NCI-H1436 (cell line): ENCODE data around the gene SLC14A1.
A peak's percentile ranks its signal among the peaks of the same experiment; 100 is the strongest.

ENCODE experiments used
- DNase-seq: peaks from one replicate; lab custom pipeline; 2025; lab: John Stamatoyannopoulos, UW

SLC14A1 gene

DNA sequence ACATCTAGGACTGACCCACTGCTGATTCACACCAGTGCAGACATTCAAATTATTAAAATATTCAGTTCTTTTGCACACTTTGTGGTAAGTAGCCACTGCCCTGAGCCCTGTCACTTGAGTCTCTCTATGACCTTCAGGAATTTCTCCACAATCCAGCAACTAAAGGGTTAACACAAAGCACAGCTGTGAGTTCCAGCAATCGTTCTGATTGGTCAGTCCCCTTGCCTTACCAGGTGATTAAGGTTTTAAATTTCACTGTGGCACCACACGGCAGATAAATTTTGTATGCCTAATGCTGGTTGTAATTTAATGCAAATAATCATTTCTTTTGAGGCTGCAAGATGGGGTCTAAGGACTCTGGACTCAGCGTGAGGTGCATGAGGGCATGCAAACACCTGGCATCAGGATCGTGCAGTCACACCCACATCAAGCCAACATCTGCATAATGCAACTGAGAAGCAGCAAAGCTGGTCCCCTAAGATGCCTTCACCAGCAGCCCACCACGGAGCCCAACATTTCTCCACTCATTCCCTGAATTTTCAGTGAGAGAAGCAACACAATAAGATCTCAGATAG is 36.6 kb downstream of the SLC14A1 start:
- peak; percentile 35 for DNase-seq

DNA sequence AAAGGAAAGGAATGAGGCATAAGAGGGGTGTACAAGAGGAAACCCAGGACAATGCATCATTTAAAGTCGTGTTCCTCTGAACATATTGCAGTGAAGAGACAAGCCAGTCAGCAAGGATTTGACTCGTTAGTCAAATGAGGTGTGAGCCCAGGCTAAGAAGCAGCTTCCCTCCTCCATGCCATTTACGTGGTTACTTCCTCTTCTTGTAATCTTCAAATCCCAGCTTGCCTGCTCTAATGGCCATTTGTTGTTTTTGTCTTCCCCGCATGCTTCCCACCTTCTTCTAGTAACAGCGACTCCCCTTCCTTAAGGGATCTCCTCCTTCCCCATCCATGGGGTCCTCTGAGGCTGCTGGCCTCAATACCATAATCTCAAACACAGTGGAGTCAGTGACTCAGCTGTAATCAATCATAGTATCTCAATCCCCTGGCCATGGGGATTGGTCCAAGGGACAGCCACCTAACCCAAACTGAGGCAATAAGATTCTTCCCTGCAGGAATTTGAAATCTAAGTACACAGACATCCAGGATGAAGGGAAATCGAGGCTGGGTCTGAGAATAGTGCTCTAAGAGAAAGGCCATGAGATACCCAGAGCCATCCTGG is 37.6 kb downstream of the SLC14A1 start:
- no peak for DNase-seq

DNA sequence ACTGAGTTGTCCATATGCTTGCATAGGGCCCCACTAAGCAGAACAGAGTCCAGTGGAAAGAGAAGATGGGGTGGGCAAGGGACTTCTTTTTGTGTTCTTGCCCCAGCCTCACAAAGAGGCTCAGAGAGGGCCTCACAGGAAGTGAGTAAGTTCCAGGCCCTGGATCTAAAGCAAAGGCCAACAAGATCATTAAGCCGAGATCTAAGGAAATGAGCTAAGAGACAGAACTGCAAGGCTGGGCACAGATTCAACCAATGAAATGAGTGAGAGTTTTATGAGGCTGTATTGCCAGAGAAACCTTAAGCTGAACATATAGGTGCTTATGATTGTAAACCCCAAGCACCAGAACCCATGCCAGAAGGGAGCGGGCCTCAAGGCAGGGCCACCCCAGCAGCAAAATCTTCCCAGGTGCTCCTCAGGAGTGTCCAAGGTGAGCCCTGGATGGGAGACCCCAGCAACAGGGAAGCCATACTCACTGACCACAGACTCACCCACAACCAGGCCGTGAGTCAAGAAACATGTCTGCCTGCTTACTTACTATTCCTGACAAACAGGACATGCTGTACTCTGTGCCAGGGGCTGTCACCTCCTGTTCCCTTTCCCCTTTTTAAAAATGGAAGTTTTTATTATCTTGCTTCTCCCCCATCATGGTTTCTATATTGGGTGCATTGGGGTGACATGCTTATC is 40.2 kb downstream of the SLC14A1 start:
- DNase-seq = no peak

DNA sequence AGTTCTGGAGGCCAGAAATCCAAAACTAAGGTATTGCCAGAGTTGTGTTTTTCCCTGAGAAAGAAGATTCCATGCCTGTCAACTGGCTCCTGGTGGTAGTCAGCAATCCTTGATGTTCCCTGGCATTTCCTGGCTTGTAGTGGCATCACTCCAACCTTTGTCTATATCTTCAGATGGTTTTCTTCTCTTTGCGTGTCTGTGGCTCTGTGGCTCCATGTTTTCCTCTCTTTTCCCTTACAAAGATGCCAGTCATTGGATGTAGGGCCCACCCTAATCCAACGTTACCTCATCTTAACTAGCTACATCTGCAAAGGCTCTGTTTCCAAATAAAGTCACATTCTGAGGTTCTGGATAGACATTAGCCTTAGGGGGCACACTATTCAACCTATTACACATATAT is 41.8 kb downstream of the SLC14A1 start:
- DNase-seq = no peak

DNA sequence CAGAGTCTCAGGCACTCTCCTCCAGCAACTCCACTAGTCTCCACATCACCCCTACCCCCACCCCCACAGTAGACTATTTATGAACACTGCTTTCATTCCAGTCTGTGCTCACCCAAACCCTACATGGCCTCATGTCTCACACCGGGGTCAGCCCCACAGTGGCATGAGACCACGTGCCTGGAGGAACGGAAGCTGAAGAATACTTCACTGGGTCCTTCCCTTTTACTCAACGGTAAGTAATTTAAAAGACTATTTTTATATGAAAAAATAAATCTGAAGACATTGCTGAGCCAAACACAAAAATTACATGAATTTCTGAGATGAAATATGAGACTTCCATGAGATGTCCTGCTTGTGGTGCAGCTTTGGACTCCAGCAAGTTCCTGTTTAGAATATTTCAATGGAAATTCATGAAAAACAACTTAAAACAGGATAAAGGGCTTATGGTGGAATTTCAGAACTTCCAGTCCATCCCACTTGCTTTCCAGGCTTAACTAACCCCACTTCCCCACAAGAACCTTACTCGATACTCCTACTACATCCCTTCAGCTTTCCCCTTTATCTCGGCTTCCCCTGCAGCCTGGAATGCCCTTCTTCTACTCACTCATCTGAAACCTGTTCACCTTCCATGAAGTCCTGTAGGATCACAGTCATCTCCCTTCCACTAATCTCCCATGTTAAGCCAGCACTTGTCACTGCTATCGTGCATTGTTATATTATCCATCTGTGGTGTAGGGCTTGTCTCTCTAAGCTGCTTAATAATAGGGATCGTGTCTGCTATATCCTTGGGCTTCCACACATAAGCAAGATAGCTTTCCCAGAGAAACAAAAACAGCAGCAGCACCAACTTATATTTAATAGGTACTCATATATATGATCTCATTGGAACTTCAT is 47.9 kb downstream of the SLC14A1 start:
- DNase-seq = no peak

DNA sequence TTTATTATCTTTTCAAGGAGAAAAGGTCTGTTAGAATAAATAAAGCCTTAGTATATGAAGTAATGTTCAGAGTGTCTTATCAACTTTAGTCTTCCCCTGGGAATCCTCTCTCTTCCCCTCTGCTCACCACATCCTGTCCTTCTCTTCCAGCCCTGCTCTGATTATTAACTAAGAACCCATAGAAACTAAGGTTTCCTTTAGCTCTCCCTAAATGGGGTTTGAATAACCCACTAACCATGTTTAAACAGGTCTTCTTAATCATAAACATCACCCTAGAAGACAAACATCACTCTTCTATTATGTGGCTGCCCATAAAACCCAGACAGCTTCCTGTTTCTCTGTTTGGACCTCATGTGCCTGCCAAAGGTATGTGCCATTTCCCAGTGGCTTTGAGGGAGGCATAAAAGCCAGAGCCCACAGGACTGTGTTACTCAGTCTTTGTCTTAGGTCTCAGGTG is 50.1 kb downstream of the SLC14A1 start:
- DNase-seq = no peak

DNA sequence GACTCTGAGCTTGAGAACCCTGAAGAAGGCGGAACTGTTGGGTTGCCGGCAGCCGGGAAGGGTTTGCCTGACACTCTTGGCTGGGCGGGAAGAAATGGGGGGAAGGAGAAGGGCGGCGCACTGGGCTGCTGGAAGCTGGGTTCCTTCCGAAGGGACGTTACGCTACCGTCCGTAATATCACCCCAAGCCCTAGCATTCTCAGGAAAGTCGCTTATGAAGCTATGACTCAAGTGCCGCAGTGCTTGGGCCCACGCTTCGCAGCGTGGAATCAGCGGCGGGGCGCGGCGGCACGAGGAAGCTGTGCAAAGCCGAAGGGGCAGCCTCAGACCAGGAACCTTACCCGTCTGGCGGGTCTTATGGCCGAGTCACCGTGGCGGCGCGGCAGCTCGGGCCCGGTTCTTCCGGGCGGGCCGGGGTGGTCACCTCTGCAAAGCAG is 51.3 kb downstream of the SLC14A1 start:
- peak; percentile 34 for DNase-seq

DNA sequence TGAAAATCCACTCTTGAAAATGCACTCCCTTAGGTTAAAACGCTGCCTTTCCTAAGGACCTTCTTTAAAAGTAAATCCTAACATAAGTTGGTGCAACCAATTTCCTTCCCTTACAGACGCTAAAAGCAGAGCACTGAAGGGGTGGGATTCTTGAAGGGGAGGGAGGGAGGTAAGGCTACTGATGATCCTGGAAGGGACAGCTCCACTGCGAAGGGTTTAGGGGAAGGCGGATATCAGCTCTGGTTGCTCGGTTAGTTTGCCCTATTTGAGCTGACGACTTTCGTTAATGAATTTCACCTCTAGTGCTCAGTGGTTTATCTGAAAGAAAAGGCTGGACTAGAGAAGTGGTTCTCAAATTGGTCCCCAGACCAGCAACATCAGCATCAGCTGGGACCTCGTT is 51.8 kb downstream of the SLC14A1 start:
- no peak for DNase-seq

DNA sequence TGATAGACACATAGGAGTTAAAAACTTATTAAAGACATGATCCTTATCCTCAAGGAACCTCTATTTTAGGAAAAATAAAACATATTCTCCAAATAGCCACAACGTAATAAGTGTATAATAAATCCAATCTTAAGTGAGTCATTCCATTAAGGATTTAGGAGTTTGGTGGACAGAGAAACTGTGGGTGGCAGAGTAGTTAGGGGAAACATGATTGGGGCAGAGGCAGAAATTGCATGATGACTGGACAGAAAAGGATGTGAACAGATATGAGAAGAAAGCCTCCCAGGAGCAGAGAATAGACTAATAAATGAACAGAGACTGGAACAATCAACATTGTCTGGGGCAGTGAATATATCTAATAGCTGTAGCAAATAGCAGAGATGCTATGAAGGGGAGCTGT is 53.4 kb downstream of the SLC14A1 start:
- no peak for DNase-seq

DNA sequence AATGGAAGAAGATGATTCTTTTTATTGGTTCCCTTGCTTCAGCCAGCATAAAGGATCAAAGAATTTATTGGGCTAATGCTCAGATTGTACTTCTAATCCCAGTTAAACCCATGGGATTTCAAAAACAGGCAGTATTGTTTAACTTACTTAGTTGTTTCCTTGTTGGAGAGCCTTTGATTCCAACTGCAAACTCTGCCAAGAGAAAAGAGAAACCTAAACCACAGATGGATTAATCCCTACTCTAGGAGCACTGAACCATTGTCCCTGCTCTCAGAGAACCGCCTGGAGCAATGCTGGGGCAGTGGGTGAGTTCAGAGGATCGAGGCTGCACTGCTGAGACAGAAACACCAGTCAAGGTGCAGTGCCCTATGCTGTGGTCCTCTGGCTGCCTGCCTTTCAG is 56.6 kb downstream of the SLC14A1 start:
- no peak for DNase-seq

DNA sequence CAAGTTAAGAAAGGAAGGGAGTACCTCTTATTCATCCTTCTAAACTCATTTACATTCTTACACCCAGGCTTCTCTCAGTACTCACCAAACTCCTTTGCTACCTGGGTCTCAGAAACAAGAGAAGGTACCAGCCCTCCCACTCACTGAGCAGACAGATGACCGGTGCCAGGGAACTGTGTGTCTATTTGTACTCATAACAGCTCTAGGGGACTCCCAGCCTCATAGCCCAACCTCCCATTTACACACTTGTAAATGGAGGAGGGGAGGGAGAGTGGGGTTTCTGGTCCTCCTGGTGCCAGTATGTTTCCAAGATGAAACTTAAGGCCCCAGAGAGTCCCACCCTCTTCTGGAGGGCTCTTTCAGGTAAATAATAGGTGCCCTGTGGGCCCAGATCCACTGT is 58.7 kb downstream of the SLC14A1 start:
- DNase-seq = no peak

DNA sequence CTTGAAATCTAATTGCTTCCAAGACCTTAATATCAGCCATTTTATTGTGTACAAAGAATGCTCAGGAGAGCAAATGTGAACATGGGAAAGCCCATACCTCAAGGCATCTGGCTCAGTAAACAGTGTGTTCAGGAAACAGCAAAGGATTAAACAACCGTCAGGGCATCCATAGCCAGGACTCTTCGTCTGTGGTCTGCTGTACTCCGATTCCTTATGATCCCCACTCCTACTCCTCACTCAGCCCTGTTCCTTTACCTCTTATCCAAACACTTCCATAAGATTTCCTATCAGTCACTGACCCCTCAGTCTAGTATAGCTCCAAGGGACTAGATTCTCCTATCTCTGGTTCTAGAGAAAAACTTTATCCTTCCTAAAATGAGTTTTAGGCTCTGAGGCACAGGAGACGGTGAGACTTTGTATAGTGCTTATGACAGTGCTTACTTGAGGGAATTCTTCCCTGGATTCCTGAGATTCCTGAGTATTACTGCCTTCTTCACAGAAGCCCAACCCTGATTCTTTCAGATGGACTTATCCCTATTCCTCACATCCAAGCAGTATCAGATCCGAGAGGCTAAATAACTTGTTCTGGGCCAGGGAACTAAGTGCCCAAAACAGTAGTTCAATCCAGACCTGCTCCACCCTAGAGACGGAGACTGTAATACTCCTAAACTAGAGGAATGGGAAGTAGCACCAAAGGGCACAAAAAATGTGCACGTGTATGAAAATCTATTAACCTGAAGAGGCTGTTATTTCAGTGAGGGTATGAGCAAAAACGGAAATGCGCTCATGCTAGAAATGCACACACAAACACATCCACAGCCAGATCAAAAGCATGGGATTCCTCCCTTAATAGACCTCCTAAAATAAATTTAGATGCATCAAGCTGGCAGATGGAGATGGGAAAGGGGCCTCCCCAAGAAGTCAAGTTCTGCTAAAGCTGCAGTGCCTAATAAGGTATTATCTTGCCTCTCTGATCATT is 59.4 kb downstream of the SLC14A1 start:
- DNase-seq = no peak

DNA sequence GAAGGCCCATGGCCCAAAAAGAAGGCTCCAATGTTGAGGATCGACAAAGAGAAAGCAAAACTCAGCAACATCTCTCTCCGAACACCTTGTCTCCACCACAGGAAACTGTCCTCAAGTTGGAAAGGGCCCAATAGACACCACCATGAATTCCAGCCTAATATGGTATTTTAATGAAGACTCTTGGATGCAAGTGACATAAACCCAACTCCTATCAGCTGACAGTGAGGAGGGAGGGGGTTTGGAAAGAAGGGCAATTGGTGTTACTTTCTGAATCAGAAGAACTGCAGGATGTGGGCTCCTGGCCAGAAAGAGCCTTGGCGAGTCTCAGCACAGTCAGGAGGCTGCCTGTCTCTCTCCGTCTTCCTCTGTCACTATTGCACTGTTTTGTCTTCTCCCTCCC is 61.2 kb downstream of the SLC14A1 start:
- DNase-seq = no peak

DNA sequence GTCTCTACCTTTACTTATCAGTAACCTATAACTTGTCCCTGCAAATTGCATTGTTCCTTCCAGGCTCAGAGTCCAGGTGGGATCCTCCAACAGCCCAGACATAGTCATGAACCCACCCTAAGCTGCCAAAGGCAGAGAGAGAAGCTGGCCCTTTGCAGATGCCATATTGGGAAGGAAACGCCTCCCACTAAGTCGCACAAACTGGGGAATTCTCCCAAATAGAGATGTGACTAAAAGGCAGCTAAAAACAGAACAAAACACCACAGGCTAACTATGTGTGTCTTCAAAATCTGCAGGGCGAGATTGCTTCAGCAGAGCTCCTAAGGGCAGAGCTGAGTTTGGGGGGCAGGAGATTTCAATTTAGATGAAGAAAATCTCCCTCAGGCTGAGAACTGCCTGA is 63.0 kb downstream of the SLC14A1 start:
- no peak for DNase-seq

DNA sequence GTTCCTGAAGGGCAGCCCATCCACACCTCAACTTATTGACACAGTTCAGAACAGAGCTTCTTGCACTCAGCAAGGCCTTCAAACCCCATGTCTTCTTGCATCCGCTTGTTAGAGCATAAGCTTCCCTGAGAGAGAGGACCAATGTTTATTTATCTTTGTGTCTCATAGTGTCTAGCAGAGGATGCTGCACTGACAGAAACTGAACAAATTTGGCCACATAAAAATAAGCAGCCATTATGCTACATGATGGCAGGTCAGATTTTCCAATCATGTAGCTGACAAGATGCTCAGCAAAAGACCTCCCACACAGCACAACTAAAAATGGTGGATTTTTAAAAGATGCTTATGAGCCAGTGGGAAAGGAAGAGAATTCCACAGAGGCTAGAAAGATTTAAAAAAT is 63.4 kb downstream of the SLC14A1 start:
- no peak for DNase-seq

DNA sequence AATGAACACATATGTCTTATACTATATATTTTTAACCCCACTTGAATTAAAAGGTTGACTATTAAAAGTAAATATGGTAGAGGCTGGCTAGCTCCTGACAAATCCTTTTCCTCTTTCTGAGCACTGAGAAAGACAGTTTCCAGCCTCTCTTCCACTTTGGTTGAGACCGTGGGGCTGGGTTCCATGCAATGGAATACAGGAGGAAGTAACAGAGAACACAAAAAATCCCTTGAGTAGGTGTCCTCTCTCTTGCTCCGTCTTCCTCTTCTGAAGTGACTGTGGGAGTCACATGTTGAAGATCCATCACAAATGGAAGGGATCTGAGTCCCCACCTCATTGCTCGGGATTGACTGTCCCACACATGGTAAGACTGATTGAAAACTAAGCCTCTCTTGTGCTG is 64.9 kb downstream of the SLC14A1 start:
- DNase-seq = no peak

DNA sequence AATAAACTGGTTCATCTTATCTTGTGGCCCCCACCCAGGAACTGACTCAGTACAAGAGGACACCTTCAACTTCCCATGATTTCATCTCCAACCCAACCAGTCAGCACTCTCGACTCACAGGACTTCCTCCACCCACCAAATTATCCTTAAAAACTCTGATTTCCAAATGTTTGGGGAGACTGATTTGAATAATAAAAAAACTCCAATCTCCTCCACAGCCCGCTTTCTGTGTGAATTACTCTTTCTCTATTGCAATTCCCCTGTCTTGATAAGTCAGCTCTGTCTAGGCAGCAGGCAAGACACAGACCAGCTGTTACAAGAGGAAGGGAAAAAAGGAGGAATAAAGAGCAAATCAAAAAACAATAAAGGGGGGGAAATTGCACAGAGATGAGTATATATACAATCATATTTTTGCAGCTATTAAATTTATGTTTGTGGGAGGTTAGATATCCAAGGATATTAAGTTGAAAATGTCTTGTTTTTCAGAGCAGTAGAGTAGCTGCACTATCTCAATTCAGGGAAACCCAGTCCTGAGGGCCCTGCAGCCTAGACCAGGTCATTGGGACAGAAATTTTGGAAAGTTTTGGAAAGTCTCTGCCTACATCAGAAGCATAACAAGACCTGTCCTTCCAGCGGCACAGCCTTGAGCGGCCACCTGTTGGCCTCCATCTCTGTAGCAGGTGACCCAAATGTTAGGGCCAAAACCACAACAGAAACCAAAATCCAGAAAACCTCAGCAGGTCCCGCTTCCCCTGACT is 68.7 kb downstream of the SLC14A1 start:
- DNase-seq = no peak

DNA sequence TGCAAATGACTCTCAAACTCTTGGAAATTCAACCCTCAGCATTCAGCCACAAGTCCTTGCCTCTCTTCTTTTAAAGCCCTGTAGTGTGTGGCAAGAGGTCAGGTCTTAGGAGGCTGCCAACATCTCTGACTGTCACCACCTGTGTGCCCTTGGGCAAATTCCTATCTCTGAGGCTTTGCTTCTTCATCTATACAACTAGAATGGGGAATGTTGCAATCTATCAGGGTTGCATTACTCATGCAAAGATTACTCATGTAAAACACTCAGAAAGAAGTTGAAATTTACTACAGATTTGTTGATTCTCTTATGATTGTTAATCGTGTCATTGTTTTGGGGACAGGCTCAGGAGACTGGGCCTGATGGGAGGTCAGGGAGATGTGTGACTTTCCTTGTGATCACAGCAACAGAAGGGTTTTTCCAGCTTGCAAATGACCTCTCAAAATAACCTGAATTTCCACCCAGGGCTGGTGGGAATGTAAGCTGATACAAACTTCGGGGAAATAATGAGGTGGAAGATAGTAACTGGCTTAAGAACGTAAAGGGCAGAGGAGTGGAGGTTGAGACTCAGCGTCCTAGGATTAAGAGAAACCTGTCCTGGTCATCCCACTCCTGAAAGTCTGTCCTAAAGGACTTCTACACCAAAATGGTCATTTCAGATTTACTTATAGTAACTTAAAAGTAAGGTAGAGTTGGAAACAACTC is 69.4 kb downstream of the SLC14A1 start:
- no peak for DNase-seq

DNA sequence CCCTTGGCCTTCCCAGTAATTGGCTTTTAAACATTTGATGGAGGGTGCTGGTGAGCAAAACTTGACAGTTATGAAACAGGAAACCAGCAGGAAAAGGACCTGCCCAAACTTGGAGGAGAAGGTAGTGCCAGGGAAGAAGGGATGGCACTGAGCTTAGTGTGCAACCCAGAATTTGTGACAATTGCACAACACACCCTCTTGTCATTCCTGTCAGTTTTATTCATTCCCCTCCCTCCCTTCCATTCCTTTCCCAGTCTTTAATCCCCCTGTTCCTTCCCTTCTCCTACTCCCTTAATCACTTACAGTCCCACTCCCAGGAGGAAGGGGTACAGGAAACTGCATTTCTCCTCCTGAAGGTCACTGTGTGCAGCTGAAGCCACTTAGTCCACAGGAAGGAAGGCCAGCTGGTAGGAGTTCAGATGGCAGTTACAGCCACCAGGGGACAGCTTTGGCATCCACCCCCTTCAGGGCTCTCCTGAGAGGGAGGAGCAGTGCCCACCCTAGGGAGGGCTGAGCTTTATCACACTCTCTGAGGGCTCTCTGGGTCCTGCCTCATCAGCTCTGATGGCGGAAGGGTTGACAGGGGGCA is 77.5 kb downstream of the SLC14A1 start:
- no peak for DNase-seq
